Right ventricle myocardium superior (tissue), 1 donor: ENCODE results near the gene PDPK1. TPM values are rescaled to one million over a fixed set of nuclear protein-coding genes. Genes with fewer than 3 reads are reported as not detected.

Experiments used
- ATAC-seq: fragments of 200-7000 bp; cut with Tn5 transposase; one replicate; pipeline ENCODE4 v1.9.1; 2020; ENCODE audit warnings: mild to moderate bottlenecking; ENCODE audit not compliant: poor library complexity
- DNase-seq: peaks from one replicate; pipeline ENCODE4 v3.0.0-alpha.2; 2020
- intact Hi-C: fragments of 100-400 bp; cut with DNase I; formaldehyde crosslinking; loops from one replicate; pipeline ENCODE4 v1.11.2; 2022
- total RNA-seq: library from RNA; stranded (reverse); fragmentation: NEBNext Ultra II Directional; extraction: Animal tissue kit (Norgen Biotek cat#: 25700); gene quantifications from one replicate; pipeline ENCODE4 v1.2.1, GENCODE V29; 2021
- donor health status: DM: no; HTN: yes; CAD: no; lungs with severe emphysema.

Gene PDPK1
- total RNA-seq, 1 donor from 2014 or later, result 38.5 TPM

DNA sequence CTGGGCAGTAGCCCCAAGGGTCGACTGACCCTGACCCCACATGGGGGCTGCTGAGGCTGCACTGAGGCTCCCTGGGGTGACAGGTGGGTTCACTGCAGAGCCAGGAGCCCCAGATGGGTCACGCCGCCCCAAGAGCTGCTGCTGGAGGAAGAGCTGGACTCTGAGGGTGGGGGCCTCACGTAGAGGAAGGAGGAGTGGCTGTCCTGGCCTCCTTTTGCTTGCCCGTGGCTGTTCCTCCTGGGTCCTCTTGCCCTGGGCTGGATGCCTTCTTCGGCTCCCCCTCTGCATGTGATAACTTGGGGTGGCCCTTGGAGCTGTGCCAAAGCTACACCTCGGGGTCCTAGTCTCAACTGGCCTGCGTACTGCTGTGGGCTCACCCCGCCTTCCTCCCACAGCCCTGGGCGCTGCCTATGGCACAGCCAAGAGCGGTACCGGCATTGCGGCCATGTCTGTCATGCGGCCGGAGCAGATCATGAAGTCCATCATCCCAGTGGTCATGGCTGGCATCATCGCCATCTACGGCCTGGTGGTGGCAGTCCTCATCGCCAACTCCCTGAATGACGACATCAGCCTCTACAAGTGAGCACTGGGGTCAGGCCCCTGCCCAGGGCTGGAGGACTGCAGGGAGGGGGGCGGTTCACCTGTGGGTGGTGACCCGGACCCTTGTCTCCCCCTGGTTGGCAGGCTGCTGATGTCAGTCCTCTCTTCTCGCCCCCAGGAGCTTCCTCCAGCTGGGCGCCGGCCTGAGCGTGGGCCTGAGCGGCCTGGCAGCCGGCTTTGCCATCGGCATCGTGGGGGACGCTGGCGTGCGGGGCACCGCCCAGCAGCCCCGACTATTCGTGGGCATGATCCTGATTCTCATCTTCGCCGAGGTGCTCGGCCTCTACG, 18.8 kb upstream of the PDPK1 start:
- ATAC-seq (no peak), DNase-seq (peak; percentile 51)
- intact Hi-C loops, result no loop called here

DNA sequence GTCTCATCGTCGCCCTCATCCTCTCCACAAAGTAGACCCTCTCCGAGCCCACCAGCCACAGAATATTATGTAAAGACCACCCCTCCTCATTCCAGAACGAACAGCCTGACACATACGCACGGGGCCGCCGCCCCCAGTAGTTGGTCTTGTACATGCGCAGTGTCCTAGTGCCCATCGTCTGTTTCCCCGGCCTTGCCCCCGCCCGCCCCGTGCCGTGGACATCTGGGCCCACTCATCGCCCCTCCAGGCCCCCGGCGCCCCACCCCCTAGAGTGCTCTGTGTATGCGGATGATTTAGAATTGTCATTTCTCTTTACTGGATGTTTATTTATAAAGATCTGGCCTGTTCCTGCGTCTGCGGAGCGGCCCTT, 18.1 kb upstream of the PDPK1 start:
- intact Hi-C loops, result no loop called here
- DNase-seq, result no peak
- no peak for ATAC-seq

DNA sequence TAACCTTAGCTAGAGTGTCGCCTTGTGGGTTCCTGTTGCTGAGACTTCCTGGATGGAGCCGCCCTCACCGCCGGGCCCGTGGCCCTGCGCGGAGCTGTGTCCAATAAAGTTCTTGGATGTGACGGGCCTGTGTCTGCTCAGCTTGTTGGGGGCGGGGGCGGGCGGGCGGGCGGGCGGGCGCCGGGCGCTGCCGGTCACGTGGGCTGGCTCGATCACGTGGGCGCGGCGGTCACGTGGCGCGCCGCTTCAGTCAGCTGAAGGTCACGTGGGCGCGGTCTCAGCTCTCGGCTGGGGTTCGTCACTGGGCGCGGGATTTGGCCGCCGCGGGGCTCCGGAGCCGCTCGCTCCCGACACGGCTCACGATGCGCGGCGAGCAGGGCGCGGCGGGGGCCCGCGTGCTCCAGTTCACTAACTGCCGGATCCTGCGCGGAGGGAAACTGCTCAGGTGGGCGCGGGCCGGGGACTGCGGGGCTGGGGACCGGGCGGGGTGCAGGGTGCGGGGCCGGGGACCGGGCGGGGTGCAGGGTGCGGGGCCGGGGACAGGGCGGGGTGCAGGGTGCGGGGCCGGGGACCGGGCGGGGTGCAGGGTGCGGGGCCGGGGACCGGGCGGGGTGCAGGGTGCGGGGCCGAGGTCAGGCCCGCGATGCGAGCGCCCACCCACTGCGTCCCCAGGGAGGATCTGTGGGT, 17.6 kb upstream of the PDPK1 start, which contains the start of gene AMDHD2:
TSS of gene AMDHD2 (plus strand) at position 275 of the 687 bp plus-strand sequence. CDS start at position 363, 88 bp downstream.
- peak; percentile 80 for ATAC-seq
- intact Hi-C loops, result no loop called here
- peak; percentile 96 for DNase-seq

DNA sequence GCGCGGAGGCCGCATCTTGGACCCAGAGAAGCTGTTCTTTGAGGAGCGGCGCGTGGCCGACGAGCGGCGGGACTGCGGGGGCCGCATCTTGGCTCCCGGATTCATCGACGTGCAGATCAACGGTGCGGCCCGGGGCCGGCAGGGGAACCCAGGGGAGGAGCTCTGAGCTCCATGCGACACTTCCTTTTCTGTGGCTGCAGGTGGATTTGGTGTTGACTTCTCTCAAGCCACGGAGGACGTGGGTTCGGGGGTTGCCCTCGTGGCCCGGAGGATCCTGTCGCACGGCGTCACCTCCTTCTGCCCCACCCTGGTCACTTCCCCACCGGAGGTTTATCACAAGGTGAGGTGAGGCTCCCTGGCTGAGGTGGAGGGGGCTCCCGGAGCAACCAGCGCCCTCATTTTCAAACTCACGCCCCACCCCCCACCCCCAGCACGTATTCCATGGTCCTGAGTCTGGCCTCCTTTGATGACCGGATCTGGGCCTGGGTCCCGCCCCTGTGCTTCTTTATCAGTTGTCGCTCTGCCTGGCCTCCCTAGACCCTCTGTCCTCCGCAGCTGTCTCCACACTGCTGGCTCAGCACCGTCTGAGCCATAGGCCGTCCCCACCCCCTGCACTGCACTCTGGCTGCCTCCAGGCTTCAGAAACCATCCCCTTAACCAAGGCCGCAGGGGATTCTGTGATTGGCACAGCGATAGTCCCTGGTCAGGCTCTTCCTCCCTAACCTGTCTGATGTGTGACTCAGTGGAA, 16.9 kb upstream of the PDPK1 start:
- DNase-seq (peak; percentile 51), ATAC-seq (no peak)
- intact Hi-C loops, result no loop called here

DNA sequence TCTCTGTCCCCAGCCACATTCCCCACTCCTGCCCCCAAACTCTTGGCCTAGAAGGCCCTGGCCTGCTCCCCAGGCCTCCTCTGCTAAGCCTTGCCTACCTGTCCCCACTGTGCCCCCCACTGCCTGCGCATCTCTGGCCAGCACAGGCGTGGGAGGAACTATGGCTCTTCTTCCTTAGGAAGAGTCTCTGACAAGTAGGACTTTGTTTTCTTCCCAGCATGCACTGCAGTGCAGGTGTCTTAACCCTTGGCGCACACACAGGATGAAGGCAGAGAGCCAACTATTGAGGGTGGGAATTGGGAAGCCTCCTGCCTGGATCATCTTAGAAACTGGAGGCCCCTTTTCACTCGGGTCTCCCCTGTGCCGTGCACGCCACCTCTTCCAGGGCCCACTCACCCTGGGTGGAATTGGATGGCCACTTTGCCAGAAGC, 14.0 kb upstream of the PDPK1 start:
- intact Hi-C loops, result no loop called here
- ATAC-seq (no peak), DNase-seq (peak; percentile 16)

DNA sequence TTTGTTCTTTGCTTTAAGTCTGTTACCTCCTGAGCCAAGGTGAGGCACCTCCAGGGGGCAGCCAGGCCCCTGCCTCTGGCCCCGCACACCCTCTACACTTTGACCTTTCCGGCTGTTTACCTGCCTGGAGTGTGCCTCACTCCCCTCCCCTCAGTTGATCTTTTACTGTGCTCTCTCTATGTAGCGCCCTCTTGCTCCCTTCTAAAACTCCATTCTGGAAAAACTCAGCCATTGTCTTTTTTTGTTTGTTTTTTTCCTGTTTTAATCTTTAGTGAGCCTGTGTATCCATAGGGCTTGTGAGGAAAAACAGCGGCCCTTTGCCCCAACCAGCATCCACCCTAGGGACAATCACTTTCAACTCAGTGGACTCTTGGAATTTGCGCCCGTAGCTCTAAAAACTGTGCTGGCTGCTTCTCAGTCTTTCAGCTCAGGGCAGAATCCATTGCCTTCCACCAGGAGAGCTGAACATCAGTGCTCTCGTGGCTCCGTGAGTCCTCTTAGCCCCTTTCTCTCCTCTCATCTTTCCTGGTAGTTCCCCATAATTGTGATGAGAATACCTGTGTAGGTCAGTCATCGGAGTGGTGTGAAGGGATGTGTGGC, 13.4 kb upstream of the PDPK1 start:
- DNase-seq (peak; percentile 2), ATAC-seq (no peak)
- intact Hi-C loops, result no loop called here

DNA sequence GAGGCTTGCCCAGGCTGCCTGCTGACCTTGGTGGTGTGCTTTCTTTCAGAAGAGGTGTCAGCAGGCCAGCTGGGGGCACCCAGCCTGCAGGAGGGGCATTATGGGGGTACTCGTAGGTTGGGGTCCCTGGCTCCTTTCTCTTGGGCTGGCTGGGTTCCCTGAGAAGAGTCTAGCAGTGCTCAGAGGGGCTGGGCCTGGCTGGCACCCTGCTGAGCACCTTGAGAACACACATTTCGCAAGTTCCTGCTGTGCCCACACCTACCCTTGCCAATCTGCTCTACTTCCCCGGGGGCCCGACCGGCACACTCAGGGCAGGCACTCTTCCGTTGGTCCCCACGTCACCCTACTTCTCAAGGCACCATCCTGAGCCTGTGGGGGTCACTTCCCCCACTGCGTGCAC, 11.7 kb upstream of the PDPK1 start:
- DNase-seq, result peak; percentile 26
- intact Hi-C loops, result no loop called here

DNA sequence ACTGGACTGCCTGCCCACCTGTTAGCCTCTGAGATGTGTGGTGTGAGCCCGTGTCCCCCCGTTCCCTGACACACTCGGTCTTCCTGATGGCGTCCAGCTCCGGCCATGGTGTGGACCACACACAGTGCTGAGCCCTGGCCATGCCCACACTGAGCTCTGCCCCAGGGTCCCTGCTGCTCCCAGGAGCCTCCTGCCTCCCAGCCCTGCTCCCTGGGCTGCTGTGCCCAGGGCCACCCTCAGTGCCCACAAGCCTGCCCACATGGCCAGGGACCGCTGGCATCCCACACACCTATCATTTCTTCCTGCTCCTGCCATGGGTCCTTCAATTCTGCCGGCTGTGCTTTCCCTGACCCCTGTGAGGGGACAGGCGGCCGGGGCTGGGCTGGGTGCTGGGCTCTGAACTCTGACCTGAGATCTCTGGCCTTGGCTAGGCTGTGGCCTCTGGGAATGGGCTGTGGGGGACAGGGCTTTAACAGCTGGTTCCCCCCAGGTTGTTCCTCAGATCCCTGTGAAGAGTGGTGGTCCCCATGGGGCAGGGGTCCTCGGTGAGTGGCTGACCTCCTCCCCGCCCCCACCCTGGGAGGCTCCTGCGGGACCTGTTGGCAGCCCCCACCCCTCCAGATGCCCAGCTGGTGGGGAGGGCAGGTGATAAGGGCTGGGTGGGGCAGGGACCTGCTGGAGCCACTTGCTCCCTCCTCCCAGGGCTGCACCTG, 10.6 kb upstream of the PDPK1 start:
- DNase-seq, result peak; percentile 34

More for the DNA sequence above, 11.7 kb upstream of the PDPK1 start:
- ATAC-seq, result no peak

DNA sequence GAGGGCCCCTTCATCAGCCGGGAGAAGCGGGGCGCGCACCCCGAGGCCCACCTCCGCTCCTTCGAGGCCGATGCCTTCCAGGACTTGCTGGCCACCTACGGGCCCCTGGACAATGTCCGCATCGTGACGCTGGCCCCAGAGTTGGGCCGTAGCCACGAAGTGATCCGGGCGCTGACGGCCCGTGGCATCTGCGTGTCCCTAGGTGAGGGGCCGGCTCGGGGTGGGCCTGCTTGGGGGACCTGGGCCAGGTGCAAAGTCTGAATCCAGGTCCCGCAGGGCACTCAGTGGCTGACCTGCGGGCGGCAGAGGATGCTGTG, 10.1 kb upstream of the PDPK1 start:
- peak; percentile 31 for DNase-seq
- ATAC-seq, result no peak
- intact Hi-C loops, result no loop called here

More for the DNA sequence above, 10.6 kb upstream of the PDPK1 start:
- ATAC-seq, result no peak
- intact Hi-C loops, result no loop called here

DNA sequence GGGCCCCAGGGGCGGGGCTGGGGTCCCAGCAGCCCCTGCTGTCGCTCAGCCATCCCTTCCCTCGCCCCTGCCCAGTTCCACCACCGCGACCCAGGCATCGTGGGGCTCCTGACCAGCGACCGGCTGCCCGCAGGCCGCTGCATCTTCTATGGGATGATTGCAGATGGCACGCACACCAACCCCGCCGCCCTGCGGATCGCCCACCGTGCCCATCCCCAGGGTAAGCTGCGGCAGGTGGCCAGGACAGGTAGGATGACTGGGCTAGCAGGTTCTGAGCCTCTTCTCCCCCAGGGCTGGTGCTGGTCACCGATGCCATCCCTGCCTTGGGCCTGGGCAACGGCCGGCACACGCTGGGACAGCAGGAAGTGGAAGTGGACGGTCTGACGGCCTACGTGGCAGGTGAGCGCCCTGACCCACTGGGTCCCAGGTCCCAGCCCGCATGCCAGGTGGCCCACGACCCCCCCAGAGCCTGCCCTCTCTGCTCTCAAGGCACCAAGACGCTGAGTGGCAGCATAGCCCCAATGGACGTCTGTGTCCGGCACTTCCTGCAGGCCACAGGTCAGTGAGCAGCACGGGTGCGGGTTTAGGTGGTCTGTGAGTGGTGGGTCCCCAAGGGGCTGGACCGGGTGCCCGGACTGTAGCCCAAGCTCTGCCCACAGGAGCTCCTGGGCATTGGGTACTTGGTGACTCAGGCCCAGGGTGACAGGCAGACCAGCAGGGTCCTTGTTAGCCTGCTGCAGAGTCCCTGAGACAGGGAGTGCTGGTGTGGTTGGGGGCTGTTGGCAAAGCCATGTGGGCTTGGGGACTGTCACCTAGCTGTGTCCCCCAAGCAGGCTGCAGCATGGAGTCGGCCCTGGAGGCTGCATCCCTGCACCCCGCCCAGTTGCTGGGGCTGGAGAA, 9.4 kb upstream of the PDPK1 start:
- ATAC-seq (no peak), DNase-seq (peak; percentile 30)
- intact Hi-C loops, result no loop called here

DNA sequence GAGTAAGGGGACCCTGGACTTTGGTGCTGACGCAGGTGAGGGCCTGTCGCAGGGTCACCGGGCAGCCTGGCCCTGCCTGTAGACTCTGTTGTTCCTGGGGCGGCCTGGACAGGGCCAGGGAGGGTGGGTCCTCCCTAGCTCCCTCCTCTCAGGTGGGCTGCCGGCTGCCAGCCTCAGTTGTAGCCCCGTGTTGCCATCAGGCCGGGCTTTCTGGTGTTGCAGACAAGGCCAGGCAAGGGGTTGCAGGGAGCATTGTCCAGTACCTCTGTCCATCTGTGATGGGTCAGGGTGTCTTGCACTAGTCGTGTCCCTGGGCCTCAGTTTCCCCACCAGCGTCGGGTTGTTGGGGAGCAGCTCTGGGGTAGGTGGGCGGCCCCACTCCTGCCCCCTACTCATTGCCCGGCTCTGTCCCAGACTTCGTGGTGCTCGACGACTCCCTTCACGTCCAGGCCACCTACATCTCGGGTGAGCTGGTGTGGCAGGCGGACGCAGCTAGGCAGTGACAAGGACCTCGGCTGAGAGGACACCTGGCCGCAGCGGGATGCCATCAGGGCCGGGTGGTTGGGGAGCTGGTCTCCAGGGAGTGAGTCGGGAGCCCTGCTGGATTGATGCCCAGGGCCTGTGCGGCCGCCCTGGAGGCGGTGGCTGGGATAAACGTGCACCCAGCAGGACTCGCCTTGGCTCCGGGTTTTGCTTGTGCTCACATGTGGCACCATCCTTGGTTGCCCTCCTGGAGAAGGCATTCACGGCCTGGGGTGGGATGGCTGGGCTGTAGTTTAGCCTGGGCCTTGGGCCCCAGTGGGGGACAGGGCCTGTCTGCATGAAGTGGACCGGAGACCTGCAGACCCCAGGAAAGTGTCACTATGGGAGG, 8.5 kb upstream of the PDPK1 start:
- intact Hi-C loops, result no loop called here
- DNase-seq (peak; percentile 44), ATAC-seq (no peak)

DNA sequence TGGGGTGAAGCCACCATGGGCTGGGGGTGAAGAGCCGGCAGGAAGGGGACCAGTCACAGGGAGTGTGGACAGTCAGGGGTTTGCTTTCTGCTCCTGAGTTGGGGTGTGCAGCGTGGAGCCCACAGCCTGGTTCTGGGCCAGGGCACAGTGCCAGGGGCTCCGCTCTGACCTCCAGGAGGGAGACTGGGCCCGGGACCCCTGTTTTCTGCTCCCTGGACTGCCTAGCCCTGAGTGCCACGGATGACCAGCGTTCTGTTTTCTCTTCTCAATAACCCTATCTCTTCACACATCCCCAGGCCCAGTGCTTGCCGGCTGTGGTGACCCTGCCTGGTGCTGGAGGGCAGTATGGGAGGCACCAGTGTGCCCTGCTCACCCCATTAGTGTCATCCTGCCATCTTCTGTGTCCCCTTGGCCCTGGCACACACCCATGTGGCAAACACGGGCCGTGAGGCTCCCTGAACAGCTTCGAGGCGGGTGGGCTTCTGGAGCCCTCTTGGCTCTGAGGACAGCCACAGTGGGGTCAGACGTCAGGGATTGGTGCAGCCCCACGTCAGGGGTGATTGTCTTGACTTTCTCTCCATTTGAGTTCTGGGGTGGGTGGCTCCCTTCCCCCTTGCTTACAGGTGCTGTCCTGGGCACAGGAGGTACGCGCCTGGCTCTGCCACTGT, 7.7 kb upstream of the PDPK1 start:
- peak; percentile 39 for DNase-seq
- ATAC-seq, result no peak
- intact Hi-C loops, result no loop called here

DNA sequence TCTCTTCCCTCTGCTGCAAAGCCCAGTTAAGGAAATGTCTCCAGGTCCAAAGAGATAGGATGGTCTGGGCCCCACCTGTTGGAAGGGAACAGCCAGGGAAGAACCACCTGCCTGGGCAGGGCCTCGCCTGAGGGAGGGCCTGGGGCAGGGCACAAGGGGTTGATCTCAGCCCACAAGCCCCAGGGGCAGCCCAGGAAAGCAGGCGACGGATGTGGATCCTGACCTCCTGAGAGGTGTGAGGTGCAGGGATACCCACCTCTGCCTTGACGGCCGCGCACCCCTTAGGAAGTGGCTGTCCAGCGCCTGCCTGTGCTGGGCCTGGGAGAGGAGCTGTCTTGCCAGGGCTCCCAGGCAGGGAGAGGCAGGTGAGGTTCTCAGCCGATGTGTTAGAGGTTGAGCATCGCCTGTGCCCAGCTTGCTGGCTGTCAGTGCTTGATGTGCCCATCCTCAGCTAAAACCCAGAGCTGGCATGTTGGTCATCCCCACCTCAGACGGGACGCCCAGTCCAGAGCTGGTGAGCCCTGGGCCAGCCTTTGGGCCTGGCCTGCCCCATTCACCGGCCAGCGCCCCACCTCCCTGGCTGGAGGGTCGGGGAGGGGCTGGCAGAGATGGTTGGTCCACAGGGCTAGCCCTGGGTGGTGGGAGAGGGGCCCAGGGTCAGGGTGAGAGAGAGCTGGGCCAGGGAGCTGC, 7.0 kb upstream of the PDPK1 start:
- ATAC-seq, result no peak
- DNase-seq, result no peak
- intact Hi-C loops, result no loop called here

DNA sequence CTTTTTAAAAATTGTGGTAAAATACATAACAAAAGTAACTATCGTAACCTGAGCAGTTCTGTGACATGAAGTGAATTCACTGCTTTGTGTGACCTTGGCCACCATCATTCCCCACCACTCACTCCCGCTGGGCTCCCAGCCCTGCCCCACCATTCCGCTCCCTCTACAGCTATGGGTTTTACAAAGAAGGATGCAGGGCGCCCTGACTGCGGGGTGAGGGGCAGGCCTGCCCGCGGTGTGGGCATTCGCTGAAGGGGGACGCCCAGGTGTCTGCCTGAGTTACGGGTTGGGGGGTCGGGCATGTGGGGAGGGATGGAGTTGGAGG, 6.5 kb upstream of the PDPK1 start, which contains the start of gene CEMP1:
TSS of gene CEMP1 (minus strand) at position 38 of the 325 bp plus-strand sequence. CDS start 335 bp downstream, outside the sequence.
- no peak for DNase-seq
- intact Hi-C loops, result no loop called here
- no peak for ATAC-seq

DNA sequence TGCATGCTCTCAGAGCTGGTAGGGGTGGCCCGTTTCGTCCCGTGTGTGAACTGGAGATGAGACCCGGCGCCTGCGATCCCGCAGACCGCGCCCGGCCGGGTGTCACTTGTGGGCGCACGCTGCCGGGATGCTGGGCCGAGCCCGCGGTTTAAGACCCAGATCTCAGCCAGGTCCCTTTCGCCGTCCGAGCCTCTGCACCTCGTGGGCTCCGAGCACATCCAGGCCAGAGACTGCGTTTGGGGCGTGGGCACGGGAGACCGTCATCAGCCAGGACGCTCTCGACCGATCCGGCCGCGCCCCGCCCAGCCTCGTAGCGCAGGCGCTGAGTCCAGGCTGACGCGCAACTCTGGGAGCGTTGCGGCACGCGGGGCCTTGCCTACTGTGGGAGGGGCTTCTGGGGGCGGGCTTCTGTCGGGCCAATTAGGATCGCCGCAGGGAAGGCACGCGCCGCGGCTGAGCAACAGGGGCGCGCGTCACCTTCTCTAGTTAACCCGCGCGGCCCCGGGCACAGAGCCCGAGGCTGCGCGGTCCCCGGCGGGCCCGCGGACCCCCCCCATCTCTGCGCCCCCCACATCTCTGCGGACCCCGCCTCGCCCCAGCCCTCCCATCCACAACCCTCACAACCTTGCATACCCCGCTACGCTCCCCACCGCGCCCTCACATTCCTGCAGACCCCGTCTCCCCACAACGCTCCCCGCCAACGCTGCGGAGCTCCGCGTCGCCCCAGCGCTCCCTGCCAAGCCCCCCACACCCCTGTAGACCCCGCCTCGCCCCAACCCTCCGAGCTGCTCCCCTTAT, 5.9 kb upstream of the PDPK1 start:
- DNase-seq (peak; percentile 99), ATAC-seq (peak; percentile 95)
- intact Hi-C loops, result no loop called here
